ENCODE data around the gene DUSP22.

Gene DUSP22

DNA sequence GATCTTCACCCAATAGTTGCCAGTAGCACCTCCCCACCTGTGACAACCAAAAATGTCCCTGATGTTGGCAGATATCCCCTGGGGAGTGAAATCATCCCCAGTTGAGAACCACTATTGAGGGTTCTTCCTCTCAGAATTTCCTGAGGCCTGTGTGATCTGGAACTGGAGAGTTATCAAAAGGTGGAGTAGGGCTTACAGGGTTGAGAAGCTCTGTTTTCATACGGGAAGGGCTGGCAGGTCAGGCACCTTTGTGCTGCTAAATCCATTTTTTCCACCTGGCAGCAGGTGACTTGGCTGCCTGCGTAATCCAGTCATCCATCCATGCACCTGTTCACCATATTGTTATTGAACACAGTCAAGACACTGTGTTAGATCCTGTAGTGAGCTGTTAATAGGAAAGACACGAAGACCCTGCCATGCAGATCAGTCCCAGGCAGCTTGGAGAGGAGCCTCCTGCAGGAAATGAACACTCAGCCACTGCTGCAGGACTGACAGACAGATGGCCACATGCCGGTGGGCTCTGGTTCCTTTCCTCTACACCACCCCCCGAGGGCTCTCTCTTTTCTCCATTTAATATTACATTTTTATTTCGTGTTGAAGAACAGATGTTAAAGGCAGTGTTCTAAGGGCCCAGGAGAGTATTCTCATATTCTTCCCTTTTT lies 5.4 kb downstream of the DUSP22 start:
- no peak for DNase-seq

DNA sequence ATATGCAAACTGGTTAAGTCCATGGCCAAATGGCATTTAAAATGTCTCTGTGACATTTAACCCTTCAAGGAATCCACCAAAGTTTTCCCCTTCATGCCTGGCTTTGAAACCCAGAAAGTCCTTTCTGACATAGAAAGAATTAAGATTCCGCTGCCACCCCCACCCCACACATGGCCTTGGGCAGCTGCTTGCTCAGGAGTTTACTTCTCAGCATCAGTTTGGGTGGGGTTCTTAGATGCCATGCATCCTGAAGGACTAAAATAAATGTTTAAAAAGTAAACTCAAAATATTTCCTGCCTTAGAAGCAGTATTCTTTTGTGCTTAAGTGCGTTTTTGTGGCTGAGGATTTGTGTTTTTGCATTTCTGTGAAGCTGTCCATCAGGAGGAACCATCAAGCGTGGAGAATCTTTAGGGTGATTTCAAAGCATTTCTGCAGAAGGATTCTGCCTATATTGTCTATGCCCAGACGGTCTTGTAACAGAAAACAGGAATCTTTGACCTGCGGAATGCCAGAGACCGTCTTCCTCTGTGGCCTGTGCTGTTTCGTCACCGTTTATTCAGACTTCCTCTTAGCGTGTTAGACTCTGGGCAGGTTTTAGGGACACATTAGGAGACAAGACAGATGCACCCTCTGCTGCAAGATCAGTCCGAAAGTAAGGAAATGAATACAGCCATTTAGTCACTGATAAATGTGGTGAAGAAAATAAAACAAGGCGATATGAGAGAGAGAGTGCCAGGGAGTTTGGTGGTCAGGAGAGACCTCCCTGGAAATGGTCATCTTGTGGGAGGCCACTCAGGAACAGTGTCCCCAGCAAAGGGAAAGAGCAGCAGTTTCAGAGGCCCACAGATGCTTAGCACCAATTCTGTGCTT lies 6.2 kb downstream of the DUSP22 start:
- DNase-seq = no peak

DNA sequence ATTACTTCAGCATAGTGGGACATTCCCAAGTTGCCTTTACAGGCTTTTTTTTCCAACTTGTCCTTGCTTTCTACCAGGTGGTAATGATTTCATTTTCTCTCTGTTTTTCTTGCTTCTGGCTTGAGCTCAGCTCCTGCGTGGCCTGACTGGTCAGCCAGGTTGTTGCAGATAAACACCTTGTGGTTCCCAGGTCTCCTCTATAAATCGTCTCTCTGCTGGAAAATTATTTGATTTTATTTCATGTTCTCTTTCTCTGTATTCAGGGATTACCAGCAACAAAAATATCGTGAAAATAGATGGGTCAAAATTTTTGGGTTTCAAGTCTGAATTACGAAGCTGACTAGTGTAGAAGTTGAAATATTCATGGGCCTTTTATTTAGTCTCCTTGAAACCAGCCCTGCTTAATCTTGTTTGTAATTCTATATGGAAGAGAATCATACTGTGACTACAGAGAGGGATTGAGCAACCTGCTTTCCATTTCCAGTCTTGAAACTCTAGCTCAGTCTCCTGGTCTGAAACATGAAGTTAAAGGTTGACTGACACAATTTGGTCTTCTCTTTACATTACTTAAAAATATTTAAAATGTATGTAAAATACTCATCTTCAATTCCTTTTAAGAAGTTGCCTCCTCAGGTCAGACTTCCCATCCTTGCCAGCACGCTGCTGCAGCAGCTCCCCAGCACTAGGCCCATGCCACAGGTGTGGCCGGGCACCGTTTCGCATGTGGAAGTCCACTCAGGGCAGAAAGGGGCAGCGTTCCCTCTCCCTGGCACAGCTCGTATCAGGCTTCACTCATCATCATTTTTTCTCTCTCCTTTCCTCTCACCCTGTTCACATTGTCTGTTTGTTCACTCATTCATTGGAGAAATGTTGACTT lies 7.1 kb downstream of the DUSP22 start:
- DNase-seq = no peak

DNA sequence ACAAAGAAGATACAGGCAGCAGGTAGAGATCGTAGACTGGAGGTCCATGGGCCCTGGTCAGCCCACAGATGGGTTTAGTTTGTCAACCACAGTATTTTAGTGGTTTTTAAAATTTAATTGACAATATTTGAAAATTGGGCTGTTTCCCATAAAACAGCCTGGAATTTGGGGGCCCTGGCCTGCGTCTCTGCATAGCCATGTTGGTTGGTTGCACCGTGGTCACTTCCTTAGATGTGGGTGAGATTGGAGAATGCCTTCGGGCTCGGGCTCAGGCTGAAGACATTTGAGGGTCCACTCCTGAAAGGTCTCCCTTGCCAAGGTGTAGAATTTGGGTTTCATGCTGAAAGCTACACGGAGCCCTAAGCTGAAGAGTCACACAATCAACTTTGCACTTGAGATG lies 7.7 kb downstream of the DUSP22 start:
- peak in 1 of 2 experiments; percentile 2 for DNase-seq

DNA sequence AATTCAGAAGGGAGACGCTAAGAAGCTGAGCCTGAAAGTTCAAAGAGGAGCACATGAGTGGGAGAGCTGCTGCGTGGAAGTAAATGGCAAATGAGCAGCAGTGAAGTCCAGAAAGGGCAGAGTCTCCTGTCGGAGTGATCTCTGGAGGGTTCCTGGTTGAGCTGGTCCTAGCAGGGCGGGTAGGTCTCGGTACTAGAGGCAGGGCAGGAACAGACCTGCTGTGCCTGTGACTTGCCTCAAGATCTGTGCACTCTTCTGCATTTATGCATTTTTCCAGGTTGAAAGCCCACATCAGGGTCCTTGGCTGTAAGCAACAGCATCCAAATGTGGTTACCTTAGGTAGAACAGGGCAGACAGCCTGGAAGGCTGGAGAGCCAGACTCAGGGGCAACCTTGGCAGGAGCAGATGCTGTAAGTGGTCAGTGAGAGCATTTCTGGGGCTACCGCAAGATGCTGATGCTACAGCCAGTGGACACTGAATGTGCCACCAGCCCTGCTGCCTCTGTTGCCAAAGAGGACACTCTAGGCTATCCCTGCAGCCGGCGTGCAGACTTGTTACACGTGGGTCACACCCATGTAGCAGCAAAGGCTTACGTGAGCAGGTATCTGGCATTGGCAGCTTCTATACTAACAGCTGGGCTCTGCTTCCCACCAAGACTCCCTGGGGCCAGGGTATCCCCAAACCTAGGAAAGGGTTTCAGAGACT lies 8.4 kb downstream of the DUSP22 start:
- no peak for DNase-seq

DNA sequence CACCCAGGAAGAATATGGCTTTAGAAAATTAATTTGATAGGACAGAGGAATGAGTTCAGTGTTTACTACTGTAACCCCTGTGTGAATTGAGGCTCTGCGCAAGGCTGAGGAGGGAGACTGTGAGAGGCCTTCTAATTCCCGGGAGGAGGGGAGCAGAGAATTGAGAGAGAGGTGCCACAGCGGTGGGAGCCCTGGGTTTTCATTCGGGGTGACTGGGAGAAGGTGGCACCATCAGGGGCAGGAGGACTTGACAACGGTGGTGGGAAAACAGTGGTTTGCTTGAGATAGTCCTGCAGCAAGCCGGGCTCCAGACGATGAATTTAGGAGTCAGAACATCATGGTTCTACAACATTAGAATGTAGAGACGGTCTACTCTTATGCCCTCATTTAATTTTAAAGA lies 9.2 kb downstream of the DUSP22 start:
- DNase-seq = no peak

DNA sequence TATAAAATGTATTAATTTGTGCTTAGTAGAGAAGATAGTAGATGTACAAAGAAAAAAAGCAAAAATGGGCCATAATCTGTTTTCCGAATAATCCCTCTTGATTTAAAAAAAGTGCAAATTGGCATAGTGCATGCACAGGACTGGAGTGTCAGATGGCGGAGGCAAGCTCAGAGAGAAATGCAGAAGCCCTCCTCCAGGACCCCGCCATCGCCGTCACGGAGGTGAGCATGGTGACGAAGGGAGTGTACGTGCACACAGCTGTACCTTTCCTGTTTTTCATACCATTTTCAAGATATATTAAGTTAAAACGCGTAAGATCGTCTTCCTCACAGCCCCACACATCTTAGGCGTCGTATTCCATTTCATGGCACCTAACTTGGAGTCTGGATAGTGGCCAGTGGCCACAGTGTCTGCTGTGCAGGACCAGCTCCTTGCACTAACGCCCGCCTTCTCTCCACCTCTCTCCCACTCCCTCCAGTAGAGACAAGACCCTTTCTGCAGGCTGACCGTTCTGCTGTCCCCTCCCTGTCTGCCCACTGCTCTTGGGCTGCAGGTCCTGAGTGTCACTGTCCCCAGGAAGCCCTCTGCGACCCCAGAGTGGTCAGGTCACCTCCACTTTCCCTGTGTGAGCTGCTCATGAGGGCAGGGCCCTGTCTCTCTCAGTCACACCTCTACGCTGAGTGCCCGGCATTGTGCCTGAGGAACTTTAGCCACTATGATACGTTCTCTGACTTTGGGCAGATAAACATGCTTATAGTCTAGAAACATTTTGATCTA lies 9.8 kb downstream of the DUSP22 start:
- no peak for DNase-seq

DNA sequence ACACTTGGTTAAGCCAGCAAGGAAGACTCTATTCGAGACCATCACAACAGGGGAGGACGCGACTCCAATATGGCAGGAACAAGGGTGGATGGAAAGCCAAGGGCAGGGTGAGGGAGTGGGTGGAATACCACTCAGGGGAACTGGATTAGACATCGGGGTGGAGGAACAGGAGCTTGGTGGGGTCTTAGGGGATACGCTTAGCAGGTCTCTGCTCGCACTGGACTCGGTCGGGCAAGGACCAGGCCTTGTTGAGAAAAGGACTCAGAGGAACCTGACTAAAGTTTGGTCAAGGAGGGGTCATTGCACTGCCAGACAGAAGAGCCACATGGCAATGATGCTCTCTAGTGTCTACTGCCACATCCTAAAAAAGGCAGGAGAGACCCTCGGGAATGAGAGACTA lies 10.5 kb downstream of the DUSP22 start:
- no peak for DNase-seq

DNA sequence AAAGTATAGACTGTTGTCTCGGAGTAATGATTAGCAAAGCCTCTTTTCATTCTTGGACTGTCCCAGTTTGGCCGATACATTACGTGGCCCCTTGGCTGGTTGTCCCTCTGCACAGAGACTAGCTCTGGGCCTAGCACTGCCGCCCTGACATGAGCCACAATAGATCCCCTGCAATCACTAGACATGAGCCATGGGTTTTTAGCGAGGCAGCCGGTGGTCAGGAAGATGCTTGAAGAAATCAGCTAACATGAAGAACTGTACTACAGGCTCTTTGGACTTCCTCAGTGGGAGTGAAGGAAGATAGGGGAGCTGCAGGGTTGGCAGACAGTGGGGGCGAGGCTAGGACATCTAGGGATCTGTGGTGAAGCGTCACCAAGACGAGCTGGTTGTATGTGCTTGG lies 11.0 kb downstream of the DUSP22 start:
- DNase-seq = no peak

DNA sequence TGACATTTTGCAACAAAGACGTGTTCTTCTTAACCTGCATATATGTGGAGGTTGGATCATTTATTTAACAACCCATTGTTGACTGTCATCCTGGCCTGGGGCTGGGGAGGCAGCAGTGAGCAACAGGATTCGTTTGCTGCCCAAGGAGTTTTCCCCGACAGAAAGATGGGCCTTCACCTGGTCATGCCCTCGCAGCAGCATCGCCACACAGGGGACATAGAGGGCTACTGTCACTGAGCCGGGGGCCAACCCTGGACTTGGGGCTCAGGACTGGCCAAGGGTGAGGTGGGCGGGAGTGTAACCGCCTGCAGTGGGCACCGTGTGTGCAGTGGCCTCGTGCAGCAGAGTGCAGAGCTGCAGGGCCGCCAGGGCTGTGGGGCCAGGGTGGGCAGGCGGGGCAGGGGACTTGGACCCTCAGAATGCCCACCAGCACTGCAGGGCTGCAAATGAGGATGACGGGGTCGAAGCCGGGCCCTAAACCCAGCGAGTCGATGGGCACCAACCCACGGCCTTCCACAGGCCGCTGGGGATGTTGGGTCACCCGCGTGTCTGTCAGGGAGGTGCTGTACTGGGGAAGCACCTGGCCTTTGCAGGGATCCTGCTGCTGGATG lies 11.8 kb downstream of the DUSP22 start:
- DNase-seq = no peak

DNA sequence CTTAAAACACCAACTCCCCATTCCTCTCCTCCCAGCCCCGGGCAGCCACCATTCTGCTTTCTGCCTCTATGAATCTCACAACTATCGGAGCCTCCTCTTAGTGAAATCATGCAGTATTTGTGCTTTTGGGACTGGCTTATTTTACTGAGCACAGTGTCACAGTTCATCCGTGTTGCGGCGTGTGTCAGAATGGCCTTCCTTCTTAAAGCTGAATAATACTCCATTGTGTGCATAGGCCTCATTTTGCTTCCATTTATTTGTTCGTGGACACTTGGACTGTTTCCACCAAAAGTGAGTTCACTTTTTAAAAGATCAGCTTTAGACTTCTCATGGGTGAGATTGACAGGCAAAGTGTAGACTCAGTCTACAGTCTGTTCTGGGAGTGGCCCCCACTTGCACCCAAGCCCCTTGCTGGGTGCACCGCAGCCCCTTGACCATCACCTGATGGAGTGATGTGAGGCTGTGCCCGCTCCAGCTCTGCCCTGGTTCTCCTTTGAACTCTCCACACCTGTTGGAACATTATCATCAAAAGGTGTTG lies 12.6 kb downstream of the DUSP22 start:
- DNase-seq = no peak

DNA sequence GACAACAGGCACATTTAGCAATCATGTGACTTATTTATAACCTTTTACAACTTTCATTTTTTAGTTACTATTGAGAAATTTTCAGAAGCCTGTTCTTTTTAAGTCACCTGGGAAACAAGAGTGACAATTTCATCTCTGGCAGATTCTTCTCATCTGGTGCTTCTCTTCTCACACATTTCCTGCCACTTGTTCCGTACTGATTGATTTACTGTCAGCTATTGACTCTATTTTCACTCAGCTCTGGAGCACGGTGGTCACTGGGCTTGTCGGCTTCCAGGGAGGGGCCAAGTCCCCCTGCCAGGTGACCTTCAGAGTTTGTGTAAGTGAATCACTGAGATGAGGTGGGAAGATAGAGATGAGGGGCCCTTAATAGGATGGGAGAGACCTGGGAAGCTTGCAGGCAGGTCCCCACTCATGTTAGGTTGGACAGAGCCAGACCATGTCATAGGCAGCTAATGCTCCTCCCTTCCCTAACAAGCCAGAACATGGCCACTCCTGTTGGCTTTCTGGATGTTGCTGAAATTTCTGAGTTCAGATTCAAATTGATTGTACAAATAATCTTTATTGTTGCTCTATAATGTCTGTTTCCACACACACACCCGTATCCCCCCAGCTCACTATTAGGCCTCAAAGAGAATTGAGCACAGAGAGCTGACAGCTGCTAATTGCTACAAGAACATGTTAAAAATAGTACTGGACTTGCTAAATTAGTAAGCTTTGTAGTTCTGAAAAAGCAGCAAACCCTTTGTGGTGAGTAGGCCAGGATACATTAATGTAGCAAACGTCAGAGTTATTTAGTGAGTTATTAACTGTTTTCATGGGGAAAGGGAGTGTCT lies 13.3 kb downstream of the DUSP22 start:
- no peak for DNase-seq

DNA sequence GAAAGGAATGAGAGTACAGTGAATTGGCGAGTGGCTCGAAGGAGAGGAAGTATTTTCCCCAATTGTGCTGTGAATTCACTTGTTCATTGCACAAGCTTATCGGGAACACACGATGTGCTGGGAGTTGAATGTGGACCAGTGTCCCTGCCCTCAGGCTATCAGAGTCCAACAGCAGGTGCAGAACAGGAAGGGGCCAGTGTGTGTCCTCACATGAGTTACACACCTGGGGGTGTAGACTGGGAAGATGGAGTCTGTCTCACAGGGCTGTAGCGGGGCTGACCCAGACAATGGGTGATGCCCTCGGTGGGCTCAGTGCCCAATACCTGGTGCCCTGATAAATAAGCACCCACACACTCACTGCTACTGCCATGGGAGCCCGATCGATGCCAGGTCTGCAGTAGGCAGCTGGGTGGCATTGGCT lies 14.4 kb downstream of the DUSP22 start:
- DNase-seq = no peak

DNA sequence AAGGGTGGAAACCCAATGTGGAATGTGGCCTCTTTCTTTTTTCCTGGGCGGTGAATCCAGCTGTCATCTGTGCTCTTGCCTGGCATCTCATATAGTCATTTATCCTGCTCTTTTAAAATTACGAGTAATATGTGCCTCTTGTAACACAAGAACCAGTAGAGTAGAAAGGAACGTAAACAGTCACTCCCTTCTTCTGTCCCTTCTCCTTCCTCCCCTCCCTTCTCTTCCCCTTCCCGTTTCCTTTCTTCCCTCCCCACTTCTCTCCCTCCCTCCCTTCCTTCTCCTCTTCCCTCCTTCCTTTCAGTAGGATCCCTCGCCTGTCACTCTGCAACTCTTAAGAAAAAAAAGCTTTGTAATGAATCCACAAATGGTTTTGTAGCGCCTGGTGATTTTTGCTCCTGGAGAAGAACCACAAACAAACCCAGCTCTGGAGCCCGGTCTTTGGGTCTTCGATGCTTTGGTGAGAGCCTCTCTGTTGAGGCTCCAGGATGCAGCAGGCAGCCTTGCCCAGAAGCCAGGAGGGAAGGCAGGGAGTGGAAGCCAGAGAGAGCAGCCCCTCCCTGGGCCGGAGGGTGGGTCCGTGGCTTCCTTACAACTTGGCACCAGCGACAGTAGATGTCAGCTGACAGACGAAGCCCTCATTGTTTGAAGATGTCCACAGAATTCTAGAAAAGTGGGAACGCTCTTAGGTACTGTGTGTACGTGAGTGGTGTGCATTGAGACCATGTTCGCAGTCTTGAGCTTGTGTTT lies 15.0 kb downstream of the DUSP22 start:
- no peak for DNase-seq

DNA sequence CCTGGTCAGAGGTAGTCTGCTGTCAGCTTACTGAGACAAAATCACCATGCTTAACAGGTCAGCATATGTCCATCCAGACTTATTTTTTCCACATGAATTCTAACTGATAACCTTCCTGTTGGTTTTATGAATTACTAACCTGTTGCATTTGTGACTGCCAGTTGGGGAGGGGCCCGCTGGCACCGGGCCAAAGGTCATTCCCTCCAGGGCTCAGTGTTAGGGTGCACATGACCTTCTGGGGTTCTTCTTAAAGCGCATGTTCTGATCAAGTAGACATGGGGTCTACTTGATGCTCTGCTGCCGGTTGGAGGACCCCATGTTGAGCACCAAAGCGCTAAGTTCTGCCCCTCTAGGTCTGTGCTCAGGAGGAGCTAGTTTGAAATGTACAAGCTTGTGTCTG lies 15.6 kb downstream of the DUSP22 start:
- no peak for DNase-seq

DNA sequence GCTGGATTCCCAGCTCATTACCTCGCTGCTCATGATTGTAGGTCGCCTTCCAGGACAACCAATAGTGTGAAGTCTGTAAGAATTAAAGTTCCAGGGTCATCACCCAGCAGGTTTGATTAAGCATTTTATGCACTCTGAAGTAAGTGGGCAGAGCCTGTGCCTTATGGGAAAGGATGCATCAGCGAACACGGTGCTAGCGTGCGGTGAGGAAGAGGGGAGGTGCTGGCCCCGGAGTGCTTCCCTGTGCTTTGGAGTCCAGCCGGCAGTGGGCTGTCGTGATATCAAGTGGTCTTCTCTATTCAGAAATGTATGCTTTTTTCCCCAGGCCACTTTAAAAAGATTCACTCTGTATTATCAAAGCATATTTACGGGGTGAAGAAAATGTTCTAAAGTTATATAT lies 16.0 kb downstream of the DUSP22 start:
- DNase-seq = no peak

DNA sequence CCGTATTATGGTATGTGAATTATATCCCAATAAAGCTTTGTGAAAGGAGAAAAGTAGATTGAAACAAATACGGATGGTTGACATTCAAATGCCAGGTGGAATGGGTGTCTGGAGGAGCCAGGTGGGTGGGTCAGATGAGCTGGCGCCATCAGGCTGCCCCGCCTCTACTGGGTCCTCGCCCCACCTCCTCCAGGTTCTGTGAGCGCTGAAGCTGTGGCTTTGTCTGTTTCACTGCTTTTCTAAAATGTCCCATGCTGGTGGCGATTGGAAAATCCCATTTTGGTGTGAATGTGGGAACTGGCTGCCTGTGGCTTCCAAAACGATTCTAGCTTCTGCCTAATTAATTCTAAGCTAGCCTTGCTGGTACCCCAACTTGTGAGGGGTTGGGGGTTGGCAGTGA lies 16.5 kb downstream of the DUSP22 start:
- DNase-seq = no peak

DNA sequence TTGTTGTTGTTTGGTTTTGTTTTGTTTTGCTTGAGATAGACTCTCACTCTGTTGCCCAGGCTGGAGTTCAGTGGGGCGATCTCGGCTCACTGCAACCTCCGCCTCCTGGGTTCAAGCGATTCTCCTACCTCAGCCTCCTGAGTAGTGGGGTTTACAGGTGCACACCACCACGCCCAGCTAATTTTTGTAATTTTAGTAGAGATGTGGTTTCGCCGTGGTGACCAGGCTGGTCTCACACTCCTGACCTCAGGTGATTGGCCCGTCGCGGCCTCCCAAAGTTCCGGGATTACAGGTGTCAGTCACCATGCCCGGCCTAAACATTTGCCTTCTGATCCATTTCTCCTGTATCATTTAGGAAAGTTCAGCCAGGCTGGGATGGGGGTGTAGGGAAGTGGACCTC lies 17.7 kb downstream of the DUSP22 start:
- no peak for DNase-seq

DNA sequence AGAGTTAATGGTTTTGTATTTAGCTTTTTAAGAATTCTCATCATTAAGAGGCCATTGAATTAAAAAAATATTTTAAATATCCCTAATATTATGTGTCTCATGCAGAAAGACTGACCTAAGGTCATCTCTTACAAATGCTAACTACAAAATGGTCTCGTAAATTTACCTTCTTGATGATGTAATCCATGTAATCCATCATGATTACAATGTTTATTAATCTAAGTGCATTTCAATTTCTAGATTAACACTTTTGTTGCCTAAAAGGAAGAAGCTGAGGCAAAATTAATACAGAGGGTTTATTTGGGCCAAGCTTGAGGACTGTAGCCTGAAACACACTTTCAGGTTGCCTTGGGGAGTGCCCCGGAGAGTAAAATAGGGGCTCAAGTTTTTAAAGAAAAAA lies 18.4 kb downstream of the DUSP22 start:
- DNase-seq = no peak
